Hepatocyte (in vitro differentiated cells): ENCODE results near the gene SORCS2. TPM values are rescaled to one million over a fixed set of nuclear protein-coding genes. Genes with fewer than 3 reads are reported as not detected.

Experiments
- DNase-seq: peaks from one replicate; pipeline ENCODE4 v3.0.0-alpha.2; 2016; ENCODE audit warnings: low spot score
- H2AFZ ChIP-seq: fragments of 200-600 bp; sonication (generic); 2 replicates; pipeline ENCODE4 v1.6.0; 2016; ENCODE audit warnings: antibody characterized with exemption, mild to moderate bottlenecking
- H3K27ac ChIP-seq: fragments of 200-600 bp; sonication (generic); 2 replicates; pipeline ENCODE4 v1.5.1; 2016; ENCODE audit warnings: mild to moderate bottlenecking
- H3K27me3 ChIP-seq: fragments of 200-600 bp; sonication (generic); 2 replicates; pipeline ENCODE4 v1.6.1; 2016
- H3K36me3 ChIP-seq: fragments of 200-600 bp; sonication (generic); replicated peaks from 2 replicates; pipeline ENCODE4 v1.5.1; 2016; ENCODE audit warnings: low read depth; ENCODE audit not compliant: insufficient read depth
- H3K4me1 ChIP-seq: fragments of 200-600 bp; sonication (generic); 2 replicates; pipeline ENCODE4 v1.5.1; 2016; ENCODE audit warnings: mild to moderate bottlenecking, moderate library complexity; ENCODE audit not compliant: insufficient read depth
- H3K4me2 ChIP-seq: fragments of 200-600 bp; sonication (generic); 2 replicates; pipeline ENCODE4 v1.6.0; 2016
- H3K4me3 ChIP-seq: fragments of 200-600 bp; sonication (generic); 2 replicates; pipeline ENCODE4 v1.5.1; 2016; ENCODE audit warnings: mild to moderate bottlenecking
- H3K79me2 ChIP-seq: fragments of 200-600 bp; sonication (generic); 2 replicates; pipeline ENCODE4 v1.6.0; 2017; ENCODE audit warnings: mild to moderate bottlenecking
- H3K9me2 ChIP-seq: fragments of 200-600 bp; sonication (generic); replicated peaks from 2 replicates; pipeline ENCODE4 v1.6.0; 2017; ENCODE audit warnings: mild to moderate bottlenecking; ENCODE audit not compliant: insufficient read depth
- H3K9me3 ChIP-seq: fragments of 200-600 bp; sonication (generic); 2 replicates; pipeline ENCODE4 v1.5.1; 2016; ENCODE audit warnings: low read depth, mild to moderate bottlenecking
- H4K20me1 ChIP-seq: fragments of 200-600 bp; sonication (generic); 2 replicates; pipeline ENCODE4 v1.6.0; 2016; ENCODE audit warnings: mild to moderate bottlenecking; ENCODE audit not compliant: insufficient read depth, poor library complexity, severe bottlenecking
- EZH2 ChIP-seq: fragments of 200-600 bp; sonication (generic); IDR thresholded peaks from 2 replicates; pipeline ENCODE4 v1.6.1; 2016; ENCODE audit warnings: antibody characterized with exemption, mild to moderate bottlenecking, borderline replicate concordance
- EZH2phosphoT487 ChIP-seq: fragments of 200-600 bp; sonication (generic); IDR thresholded peaks from one replicate; pipeline ENCODE4 v1.6.1; 2018; ENCODE audit warnings: antibody characterized with exemption, mild to moderate bottlenecking, low read depth, moderate library complexity; ENCODE audit not compliant: unreplicated experiment, severe bottlenecking
- WGBS: methylation state at CpG from one replicate; pipeline ENCODE4 v1.1.6; 2016; ENCODE audit warnings: low lambda C conversion rate; ENCODE audit errors: missing lambda C conversion rate; 5-methylcytosine and 5-hydroxymethylcytosine counted together
- polyA plus RNA-seq: library from polyadenylated mRNA; unstranded; fragments of >200 nt; fragmentation: Nextera tagmentation; extraction: Ambion mirVana; gene quantifications from 2 replicates; pipeline ENCODE4 v1.2.1, GENCODE V29; 2016
- total RNA-seq: library from RNA; depleted of rRNA; stranded (reverse); fragments of >200 nt; gene quantifications from 2 replicates; pipeline ENCODE4 v1.2.3, GENCODE V29; 2014
- TF ChIP-seq, protein P1 (sequence below): fragments of 200-600 bp; sonication (generic); IDR thresholded peaks from 2 replicates; pipeline ENCODE4 v1.5.1; 2016; ENCODE audit warnings: antibody characterized with exemption, mild to moderate bottlenecking; ENCODE audit not compliant: poor library complexity

Gene SORCS2
- total and polyA plus RNA-seq, 2 experiments from 2014 or later, result 1.6 to 4.8 TPM

DNA sequence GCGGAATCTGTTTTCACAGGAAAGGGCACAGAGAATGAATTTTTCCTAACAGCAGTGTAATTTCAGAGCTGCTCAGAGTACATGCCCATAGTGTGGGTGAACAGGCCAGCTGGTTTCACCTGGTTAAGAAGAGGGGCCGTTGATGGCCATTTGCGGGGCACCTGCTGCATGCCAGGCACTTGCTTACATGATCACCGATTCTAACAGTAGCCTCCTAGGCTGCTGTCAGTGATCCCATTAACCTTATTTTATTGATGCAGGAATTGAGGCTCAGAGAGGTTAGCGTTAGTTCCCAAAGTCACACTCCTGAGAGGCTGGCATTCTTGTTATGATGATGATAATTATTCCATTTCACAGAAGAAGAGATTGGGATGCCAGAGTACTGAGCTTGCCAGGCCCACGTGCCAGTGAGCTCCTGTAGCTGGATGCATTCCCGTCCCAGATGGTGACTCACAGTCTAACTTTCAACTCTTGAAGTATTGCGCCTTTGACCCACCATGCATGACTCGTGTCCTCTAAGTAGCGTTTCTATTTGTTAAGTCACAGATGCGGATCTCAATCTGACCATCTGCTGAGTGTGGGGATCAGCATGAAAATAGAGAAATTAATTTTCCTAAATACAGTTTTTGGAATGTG, 165.9 kb downstream of the SORCS2 start:
- TF ChIP-seq EZH2 (no peak), EZH2phosphoT487 (no peak)
- TF ChIP-seq, protein P1, sequence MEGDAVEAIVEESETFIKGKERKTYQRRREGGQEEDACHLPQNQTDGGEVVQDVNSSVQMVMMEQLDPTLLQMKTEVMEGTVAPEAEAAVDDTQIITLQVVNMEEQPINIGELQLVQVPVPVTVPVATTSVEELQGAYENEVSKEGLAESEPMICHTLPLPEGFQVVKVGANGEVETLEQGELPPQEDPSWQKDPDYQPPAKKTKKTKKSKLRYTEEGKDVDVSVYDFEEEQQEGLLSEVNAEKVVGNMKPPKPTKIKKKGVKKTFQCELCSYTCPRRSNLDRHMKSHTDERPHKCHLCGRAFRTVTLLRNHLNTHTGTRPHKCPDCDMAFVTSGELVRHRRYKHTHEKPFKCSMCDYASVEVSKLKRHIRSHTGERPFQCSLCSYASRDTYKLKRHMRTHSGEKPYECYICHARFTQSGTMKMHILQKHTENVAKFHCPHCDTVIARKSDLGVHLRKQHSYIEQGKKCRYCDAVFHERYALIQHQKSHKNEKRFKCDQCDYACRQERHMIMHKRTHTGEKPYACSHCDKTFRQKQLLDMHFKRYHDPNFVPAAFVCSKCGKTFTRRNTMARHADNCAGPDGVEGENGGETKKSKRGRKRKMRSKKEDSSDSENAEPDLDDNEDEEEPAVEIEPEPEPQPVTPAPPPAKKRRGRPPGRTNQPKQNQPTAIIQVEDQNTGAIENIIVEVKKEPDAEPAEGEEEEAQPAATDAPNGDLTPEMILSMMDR, result no peak
- Histone ChIP-seq H2AFZ (no peak overlapping the region), H3K36me3 (no peaks in the 10 kb centered on the region), H3K27ac (no peak overlapping the region), H3K27me3 (no peaks in the 10 kb centered on the region), H3K4me3 (no peak overlapping the region), H3K79me2 (no peaks in the 10 kb centered on the region), H3K9me2 (no peaks in the 10 kb centered on the region), H3K9me3 (no peaks in the 10 kb centered on the region), H3K4me2 (no peak overlapping the region), H3K4me1 (no peaks in the 10 kb centered on the region), H4K20me1 (no peaks in the 10 kb centered on the region)
- 76% methylated on average over 11 of the region's 11 CpGs for WGBS
- DNase-seq, result peak; percentile 42

DNA sequence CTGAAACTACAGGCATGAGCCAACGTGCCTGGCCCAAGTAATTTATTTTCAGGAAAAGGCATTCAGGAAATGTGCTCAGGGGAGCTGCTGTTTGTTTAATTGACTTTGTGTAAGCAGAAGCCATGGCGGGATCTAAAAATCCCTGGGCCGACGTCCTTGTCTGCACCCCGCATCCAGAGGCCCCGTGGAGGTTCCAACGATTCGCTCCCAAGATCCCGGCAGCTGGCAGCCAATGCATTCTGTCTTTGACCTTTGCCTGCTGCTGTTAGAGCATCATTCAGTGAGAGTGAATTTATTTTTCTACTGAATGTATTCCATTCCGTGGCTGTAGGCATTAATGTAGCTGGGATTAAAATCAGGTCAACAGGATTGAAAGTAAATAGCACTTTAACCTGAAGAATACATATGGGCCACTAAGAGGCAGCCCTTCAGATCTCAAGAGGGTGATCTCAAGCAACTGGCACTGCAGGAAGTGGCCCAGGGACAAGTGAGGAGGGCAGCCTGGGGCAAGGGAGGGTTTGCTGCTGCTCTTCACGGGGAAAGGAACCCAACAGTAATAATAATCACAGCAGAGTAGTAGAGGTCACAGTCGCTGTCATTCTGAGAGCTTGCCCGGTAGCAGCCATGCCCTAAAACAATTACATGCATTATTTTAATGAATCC, 167.2 kb downstream of the SORCS2 start:
- H3K9me2 ChIP-seq, result no peaks in the 10 kb centered on the region
- H3K27me3 ChIP-seq, result no peaks in the 10 kb centered on the region
- no peaks in the 10 kb centered on the region for H3K9me3 ChIP-seq
- H4K20me1 ChIP-seq, result no peaks in the 10 kb centered on the region
- no peaks in the 10 kb centered on the region for H3K36me3 ChIP-seq
- DNase-seq, result no peak
- H3K4me3 ChIP-seq, result no peak overlapping the region
- no peak overlapping the region for H3K27ac ChIP-seq
- no peak overlapping the region for H3K4me2 ChIP-seq
- no peak for TF ChIP-seq EZH2
- no peak for TF ChIP-seq EZH2phosphoT487
- TF ChIP-seq, protein P1, result no peak
- H2AFZ ChIP-seq, result no peak overlapping the region
- WGBS, result 76% methylated on average over 13 of the region's 13 CpGs
- H3K4me1 ChIP-seq, result no peaks in the 10 kb centered on the region
- H3K79me2 ChIP-seq, result no peaks in the 10 kb centered on the region

DNA sequence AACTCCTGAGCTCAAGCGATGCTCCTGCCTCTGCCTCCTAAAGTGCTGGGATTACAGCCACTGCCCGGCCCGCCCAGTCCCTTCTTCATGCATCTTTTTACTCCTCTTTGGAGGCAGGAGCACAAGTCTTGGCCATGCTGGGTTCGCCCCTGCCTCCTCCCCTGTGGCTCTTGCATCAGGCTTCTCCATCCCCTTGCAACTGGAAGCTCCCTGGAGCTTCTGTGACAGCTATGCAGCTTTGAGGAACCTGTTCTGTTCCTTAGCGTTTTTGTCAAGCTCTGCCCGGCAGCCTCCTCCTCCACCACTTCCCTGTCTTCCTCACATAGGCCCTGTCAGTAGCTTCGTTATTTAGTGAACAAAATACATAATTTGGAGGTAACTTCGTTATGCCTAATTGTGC, 168.5 kb downstream of the SORCS2 start:
- no peak for TF ChIP-seq EZH2
- TF ChIP-seq, protein P1, result no peak
- no peak for TF ChIP-seq EZH2phosphoT487
- Histone ChIP-seq H4K20me1 (no peaks in the 10 kb centered on the region), H3K9me2 (no peaks in the 10 kb centered on the region), H3K36me3 (no peaks in the 10 kb centered on the region), H3K27ac (no peak overlapping the region), H3K79me2 (no peaks in the 10 kb centered on the region), H3K4me3 (no peak overlapping the region), H3K27me3 (no peaks in the 10 kb centered on the region), H3K4me2 (no peak overlapping the region), H3K9me3 (no peaks in the 10 kb centered on the region), H2AFZ (no peak overlapping the region), H3K4me1 (no peaks in the 10 kb centered on the region)
- WGBS, result 92% methylated on average over 8 of the region's 8 CpGs
- no peak for DNase-seq
